NCI-H748 (cell line): Measurements from ENCODE around the gene ZBTB47.

ENCODE experiments used
- DNase-seq: peaks from one replicate; lab custom pipeline; 2025; ENCODE audit not compliant: unreplicated experiment; lab: John Stamatoyannopoulos, UW

The ZBTB47 gene

DNA sequence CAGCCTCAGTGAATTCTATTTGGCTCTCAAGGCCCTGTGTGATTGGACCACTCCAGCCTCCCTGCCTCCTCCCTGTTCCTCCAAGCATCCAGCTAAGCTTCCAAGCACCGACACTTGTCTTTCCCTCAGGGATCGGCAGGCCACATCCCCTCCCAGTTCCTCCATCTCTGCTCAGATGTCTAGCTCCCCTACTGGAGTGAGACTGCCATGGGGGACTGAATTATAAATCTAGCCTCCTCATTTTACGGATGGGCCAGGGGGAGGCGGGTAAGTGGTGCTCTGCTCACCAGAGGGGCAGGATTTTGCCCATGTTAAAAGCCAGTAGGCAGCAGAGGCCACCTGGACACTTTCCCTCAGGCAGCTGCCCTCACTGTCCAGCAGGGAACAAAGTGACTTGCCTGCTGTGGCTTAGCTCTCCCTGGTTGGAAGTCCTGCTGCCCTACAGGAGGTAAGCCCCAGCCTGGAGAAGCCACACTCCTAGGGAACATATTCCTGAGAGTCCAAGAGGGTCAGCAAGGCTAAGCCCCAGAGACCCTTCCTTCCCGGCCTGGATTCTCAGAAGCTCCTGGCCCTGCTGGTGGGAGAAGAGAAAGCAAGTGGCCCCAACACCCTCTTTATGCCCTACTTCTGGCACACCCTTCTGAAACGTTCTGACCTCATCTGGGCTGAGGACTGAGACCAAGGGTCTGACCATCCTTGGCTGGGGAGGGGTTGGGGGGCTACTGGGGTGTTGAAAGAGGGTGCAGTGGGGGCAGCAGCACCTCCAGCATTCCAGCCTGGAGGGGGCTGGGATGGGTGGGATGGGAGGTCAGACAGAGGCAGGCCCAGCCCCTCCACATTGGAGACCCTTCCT lies 58.2 kb downstream of the ZBTB47 start:
- DNase-seq = no peak

DNA sequence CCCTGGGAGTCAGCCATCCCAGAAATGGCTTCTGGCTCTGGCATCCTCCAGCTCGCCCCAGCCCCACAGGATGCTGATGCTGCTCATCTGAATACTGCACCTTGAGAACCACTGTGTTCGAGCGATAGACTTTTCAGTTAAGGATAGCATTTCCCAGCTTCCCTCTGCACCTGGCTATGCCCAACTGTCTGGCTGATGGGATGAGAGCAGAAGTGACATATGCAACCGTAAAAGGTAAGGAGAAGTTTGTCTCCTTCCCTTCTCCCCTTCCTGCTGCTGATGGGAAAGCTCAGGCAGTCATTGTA lies 58.8 kb downstream of the ZBTB47 start:
- no peak for DNase-seq

DNA sequence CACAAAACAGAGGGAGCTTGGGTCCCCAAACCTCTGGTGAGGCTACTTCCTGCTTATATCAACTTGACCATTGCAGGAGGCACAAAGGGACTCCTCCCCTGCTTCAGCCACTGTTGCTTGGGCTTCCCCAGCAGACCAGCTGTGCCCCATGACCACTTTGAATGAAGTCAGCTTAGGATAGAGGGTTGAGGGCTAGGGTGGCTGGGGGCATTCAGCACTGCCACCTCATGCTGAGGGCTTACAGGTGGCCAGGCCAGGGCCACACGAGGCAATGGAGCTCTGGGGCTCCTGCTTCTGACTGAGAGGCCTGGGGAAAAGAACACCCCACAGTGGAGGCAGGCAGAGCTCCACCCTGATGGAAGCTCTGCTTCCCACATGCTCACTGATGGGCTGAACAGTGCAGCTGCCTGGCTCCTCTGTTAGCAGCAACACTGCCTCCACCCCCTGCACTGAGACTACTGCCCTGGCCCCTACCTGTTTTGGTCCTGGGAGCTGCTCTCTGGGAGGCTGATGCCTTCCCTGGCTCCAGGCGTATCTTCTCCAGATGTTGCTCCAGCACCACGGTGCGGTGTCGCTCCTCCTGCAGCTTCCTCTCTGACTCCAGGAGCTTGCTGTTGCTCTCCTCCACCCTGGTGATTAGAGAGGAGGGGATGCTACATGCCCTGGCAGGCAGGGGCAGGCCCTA lies 59.3 kb downstream of the ZBTB47 start:
- no peak for DNase-seq

DNA sequence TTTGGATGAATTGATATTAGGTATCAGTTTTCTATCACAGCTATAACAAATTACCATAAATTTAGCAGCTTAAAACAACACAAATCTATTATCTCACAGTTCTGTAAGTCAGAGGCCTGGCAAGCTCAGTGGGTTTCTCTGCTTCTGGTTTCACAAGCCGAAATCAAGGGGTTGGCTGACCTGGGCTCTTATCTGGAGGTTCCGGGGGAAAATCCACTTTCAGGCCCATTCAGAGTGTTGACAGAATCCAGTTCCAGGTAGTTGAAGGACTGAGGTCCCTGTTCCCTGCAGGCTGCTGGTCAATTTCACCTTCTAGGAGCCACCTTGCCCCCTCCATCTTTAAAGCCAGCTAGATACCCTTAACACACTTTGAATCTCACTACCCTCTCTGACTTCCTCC lies 60.2 kb downstream of the ZBTB47 start:
- no peak for DNase-seq

DNA sequence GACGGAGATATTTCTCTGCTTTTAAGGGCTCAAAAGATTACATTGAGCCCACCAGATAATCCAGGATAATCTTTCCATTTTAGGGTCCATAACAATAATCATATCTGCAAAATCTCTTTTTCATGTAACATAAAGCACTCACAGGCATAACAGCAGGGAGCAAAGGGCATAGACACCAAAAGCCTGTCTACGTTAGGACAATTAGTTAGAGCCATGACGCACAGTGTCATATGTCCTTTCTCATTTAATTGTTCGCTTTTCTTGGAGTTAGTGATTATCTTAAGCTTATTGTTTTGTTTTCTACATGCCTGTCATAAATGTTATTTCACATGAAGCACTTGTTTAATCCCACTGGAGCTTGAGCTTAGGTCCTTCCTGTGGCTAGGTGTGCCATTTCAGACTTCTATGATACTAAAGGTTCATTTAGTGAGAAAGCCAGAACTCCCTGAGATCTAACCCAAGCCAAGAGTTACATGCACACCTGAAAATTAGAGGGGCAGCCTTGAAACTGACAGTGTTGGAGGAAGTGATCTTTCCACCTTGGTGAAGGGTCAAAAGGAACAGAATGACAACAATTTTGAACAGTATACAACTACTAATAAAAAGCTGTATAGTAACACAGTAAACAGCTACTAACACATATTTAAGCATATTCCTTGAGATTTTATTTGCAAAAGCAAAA lies 60.8 kb downstream of the ZBTB47 start:
- DNase-seq = no peak
